GM18526 (cell line): ENCODE results near the gene MYG1.

Source experiments
- POLR2A ChIP-seq: IDR thresholded peaks from 3 replicates; pipeline ENCODE4 v1.6.1; 2011; ENCODE audit not compliant: insufficient read length; ENCODE audit errors: extremely low read depth

Gene MYG1

GRCh38 chr12:53313996-53314395 lies 14.5 kb downstream of the MYG1 start:
- no peak for TF ChIP-seq POLR2A

DNA sequence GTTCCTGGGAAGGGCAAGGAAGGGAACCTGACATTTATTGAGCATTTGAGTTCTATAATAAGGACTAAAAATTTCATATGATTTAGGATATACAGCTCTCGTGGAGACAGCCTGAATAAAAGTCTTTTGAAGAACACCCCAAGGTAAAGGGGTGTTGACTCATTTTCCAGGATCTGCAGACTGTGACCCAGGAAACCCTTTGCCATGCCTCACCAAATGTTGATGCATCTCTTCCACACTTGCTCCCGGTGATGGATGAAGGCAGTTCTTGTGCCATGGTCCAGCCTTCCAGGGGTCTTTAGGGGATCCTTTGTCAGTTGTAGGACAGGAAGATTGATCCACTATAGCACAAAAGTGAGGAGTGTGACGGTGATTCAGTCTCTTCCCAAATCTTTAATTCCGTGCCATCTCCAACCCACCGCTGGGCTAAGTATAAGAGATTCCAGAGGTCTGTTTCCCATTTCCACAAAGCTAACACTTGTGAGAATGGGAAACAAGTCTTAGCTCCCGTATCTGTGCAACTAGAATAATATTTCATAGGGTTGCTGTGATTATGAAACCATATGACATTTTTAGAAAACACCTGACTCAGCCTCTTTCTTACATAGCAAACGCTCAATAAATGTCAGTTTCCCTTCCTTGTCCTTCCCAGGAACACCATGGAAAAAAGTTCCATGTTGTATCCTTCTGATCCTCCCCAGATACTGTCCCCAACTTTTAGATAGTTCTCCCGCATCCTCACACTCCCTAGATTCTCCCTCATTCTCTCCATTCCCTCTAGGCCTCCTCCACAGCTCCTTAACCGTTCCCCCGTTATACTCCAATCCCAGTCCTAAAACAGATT lies 21.1 kb downstream of the MYG1 start:
- TF ChIP-seq POLR2A, result no peak

DNA sequence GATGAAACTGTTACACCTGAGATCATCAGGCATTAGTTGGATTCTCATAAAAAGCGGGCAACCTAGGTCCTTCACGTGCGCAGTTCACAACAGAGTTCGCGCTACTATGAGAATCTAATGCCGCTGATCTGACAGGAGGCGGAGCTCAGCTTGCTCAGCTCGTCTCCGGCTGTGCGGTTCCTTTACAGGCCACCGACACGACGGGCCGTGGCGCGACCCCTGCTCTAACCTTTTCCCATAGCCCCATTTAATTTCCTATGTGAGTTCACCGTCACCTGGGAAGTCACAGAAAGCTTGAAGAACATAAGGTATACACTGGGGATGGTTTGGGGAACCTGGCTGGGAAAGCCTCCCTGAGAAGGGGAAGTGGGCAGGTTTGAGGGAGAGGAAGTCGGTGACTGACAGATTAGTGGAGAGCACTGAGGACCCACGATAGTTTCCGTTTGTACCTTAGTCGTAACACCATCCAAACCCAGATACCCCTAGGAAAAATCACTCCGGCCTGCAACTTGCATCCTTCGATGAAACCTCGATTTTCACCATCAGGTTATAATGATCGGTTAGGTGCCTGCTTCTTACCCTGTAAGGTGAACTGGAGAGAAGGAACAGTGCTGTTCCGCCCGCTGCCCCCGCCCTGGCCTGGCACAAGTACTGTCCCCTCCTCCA lies 24.8 kb downstream of the MYG1 start:
- no peak for TF ChIP-seq POLR2A

- TF ChIP-seq POLR2A, result peak; percentile 64
Observed at GRCh38 chr12:53324779-53325510, 25.4 kb downstream of the MYG1 start.

GRCh38 chr12:53325511-53326061 lies 26.1 kb downstream of the MYG1 start:
- no peak for TF ChIP-seq POLR2A

DNA sequence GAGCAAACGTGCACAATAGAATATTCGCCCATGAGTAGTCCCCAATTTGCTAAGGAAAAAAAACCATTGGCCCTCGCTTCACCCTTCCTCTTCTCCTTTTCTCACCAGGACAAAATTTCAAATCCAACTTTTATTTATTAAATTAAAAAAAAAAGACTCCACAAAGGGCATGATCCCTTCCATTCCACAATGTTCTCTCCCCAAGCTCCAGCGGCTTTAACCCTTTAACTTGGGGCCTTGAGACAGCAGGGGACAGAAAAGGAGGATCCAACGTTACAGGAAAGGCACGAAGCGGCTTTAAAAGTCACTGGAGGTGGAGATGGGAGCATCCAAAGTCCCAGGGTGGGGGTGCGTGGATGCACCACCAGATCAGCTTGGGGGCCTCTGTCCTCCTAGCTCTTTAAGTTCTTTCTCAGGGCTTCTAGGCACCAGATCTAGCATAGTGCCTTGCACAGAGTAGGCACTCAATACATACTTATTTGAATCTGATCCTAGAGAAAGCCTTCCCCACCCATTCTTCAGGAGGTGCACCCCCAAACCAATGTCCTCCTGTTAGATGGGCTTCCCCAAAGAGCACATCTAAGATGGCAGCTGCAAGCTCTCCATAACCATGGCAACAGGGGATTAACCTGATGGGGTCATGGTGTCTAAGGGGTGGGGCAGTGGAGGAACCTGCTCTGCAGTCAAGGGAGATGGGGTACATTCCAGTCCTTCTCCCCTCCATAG lies 27.1 kb downstream of the MYG1 start:
- TF ChIP-seq POLR2A, result no peak

DNA sequence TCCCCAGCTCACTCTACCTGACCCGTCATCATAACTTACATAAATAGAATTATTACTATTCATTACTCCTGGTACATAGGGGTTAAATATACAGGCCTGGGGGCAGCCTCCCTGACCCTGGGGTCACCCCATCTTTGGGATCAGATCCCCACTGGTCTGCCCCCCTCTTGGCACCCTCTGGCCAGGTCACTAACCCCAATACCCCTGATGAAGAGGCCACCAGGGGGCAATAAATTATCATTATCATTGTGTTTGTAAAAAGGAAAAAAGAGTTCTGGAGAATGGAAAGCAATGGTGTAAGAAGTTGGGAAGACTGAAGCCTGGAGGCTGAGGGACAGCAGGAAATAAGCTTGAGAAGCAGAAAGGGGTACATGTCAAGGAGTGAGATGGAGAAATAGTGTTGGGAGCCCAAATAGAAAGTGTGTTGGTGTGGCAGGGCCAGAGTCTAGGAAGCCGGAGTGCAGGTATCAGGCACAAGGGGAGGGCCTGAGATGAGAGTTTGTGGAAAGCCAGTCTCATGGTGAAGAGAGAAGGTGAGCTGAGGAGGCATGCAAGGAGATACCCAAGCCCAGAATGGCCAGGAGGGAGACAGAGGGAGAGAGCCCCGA lies 28.0 kb downstream of the MYG1 start:
- no peak for TF ChIP-seq POLR2A

GRCh38 chr12:53328043-53328435 lies 28.5 kb downstream of the MYG1 start:
- no peak for TF ChIP-seq POLR2A

DNA sequence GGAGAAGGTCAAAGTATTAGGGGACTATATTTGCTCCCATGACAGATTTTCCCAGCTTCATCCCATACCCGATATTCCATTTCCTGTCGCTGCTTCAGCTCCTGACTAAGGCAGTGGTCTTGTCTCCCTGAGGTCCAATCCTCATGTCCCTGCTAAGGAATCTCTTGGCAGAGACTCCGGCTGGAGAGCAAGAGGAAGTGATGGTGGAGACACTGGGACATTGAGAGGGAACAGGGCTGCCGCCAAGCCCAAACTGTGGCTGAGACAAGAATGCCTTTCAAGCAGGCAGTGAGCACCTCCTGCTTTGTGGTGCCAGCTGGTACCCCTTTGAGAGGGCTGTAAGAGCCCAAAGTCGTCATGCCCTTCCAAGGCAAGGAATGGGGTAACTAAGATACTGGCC lies 31.2 kb downstream of the MYG1 start:
- TF ChIP-seq POLR2A, result no peak

DNA sequence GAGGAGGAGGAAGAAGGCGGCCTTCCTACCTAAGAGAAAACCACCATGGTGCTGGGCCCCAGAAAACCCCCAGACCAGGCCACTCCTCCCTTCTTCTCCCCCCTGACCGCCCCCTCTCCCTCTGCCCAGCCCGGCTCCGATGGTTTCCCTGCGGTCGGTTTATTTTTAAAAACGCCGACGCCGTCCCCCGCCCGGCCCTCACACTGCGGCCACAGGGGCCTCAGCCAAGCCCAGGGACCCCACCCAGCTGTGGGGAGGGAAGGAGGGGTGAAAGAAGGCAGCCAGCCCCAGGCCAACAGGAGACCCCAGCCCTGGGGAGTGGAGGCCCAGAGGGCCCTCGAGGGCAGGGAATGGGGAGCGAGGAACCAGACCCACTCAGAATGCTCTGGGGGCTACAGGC lies 33.2 kb downstream of the MYG1 start:
- TF ChIP-seq POLR2A, result no peak

- no peak for TF ChIP-seq POLR2A
Observed at GRCh38 chr12:53333289-53333688, 33.8 kb downstream of the MYG1 start.

DNA sequence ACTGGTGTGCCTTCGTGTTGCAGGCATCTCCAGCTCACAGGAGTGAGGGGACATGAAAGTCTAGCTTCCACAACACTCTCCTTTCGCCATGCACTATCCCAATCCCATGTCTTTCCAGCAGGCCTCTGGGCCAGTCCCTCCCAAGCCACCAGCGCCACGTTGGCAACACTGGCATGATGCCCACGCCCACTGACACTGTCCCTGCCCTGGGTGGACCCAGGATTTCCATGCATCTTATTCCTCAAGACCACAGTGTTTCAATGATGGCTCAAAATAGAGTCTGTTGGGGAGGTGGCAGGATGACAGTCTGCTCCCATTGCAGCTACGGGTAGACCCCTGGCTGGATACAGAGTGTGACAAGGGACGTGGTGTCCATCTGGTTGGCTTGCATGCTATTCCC lies 34.4 kb downstream of the MYG1 start:
- TF ChIP-seq POLR2A, result no peak

- no peak for TF ChIP-seq POLR2A
Observed at GRCh38 chr12:53334822-53335221, 35.3 kb downstream of the MYG1 start.

- TF ChIP-seq POLR2A, result no peak
Observed at GRCh38 chr12:53336181-53336681, 36.7 kb downstream of the MYG1 start, which contains the start of gene SP7. Gene SP7 (minus strand): TSS chr12:53336354. CDS start chr12:53335646, 708 bp downstream.
